Raji (cell line): ENCODE results near the gene DPP10.

Experiments
- POLR2A ChIP-seq: IDR thresholded peaks from 2 replicates; pipeline ENCODE4 v1.6.1; 2011; ENCODE audit warnings: low read depth, low read length, control low read depth; ENCODE audit not compliant: insufficient read depth

The DPP10 gene

DNA sequence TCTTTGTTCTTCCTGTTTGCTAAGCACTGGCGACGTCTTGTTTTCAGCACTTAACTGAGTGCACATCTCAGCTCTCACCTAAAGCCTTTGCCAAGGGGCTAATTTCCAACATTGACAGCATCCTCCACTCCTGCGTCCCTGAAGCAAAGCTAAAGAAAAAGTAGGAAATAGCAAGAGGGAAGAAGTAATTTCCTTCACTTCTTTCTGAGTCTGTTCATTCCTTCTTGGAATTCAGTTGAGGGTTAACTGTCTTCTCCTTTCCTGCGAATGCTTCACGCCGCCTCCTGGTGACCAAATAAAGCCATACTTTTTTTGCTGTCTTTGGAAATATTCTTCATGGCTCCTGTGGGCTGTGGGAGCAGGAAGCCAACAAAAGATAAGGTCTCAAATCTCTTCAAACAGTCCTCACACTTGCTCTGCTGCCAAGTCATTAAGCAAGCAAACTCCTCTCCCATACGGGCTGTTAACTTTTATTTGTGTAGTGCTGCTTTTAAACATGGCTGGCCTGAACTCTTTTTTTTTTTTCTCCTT, 100.9 kb downstream of the DPP10 start:
- no peak for TF ChIP-seq POLR2A

DNA sequence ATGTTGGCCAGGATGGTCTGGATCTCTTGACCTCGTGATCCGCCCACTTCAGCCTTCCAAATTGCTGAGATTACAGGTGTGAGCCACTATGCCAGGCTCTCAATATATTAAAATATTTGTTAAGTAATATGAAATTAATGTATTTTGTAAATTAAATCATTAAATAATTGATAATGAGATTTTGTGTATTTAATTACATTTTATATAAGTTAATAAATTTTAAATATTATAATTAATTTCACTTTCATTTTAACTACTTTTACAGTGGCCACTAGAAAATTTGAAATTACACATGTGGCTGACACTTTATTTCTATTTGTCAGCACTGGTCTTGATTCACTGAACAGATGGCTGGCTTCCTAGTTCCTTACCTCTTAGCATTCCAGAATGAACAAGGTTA, 102.6 kb downstream of the DPP10 start:
- TF ChIP-seq POLR2A = no peak

DNA sequence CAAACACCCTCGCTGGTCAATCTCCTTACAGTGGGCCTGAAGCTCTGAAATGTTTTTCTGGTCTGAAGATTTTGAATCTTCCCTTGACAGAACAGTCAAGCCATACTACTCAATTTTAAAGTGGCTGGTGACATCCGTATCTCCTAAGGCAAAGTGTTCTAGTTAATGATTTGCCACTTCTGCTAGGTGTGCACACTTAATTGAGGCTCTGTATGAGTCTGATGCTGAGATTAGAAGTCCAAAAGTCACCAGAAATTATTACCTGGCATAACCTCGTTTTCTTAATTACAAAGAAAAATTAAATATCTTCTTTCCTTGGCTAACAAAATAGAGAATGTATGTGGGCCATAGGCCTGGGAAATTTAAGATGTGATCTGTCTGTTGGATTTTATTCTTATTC, 104.1 kb downstream of the DPP10 start:
- no peak for TF ChIP-seq POLR2A

DNA sequence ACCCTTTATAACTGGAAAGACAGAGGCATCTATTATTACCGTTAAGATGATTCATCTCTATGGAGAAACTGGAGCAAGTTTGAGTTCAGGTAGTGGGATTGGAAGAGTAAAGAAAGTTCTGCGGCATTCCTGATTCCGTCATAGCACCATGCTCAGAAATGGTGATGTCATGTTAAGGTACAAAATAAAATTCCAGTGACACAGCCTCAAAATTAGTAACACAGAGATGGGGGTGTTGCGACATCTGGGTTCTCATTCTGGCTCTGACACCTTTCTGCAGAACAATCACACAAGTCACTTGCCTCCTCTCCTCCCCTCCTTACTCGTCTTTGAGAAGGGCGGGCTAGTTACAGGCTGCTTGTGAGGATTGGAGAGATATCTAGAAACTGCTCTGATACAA, 105.7 kb downstream of the DPP10 start:
- no peak for TF ChIP-seq POLR2A

DNA sequence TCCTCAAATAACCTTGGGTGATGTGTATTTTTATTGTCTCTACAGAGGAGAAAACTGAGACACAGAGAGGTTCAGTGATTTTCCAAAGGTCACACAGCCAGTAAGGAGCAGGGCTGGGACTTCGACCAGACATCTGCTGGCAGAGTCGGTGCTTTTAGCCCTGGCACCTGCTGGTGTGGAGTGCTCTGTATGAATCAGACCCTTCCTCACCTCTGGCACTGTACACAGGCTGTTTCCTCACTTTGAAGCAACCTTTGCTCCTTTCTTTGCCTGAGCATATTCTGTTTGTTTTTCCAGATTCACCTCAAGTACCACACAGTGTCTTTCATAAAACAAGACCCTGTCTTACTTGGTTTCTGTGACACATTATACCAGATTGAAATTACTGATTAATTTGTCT, 107.9 kb downstream of the DPP10 start:
- TF ChIP-seq POLR2A = no peak

DNA sequence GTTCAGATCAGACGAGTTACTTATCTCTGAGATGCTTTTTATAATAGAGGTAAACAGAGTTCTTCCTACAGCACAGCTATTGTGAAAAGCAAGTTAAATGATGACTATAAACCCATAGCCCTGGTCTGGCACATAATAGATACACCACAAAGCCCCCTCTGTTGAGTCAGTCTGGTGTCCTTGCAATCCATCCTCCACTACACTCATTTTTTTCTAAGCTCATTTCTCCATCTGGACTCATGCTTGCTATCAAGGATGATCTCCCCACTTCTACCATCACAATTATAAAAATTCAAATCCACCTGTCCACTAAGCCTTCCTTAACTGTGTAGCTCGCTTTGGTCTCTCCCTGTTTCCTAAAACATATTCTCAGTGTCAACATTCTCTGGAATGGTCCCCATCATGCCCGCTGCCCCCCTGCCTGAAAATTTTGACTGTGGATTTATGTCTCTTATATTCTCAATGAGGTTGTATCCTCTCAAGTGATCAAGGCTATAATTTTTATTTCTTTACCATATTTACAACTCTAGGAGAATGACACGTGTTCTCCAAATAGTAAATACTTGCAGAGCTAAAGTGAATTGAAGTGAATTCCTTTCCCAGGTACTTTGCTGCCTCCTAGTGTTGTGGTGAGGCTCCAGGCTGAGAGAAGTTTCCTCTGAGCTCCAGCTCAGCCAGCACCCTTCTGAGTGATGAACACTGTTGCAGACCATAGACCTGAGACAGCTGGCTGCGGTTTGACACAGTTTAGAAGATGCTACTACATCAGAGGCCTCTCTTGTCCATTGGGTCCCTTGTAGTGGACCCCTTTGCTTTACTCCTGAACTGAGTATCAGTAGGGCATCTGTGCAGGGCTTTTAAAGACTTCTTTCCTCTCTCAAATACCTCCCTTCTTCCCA, 108.7 kb downstream of the DPP10 start:
- TF ChIP-seq POLR2A = no peak

DNA sequence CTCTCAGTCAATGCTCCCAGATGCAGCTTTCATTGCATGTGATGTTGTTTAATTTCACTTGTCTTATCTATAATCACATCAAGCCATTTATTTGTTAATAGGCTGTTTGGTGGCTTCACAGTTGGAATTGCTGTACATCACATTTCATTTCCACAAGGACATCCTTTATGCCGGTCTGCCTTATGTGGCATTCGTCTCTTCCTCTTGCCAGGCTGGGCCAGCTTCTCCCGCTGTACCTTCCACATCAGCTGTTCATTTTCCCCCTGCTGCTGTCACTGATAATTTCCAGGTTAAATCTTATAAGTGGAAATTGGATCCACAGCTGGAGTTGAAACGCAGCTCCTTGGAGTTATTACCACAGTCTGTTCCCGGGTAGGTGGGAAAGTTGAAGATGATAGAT, 110.6 kb downstream of the DPP10 start:
- TF ChIP-seq POLR2A = no peak

DNA sequence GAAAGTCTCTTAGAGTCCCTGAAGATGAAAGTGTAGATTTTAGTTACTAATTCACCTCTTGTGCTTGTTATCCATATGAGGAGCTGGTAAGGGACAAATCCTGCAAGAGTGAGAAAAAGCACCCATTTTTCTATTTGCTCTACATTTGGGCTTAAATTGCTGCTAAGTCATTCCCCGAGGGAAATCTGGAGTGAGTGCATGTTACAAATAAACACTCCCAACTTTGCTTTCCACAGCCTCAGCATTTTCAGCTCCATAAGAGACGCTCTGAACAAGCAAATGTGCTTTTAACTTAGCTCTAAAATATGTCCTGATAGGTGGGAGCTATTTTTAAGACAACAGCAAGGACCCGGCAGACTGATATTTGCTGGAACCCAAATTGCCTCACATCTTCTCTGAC, 126.7 kb downstream of the DPP10 start:
- no peak for TF ChIP-seq POLR2A

DNA sequence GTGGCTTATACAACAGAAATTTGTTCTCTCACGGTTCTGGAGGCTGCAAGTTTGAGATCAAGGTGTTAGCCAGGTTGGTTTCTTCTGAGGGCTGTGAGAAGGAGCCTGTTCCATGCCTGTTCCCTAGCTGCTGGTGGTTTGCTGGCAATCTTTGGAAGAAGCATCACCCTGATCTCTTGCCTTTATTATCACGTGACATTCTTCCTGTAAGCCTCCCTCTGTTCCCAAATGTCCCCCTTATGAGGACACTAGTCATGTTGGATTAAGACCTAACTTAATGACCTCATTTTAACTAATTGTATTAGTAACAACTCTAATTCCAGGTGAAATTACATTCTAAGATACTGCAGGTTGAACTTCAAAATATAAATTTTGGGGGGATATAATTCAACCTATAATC, 135.2 kb downstream of the DPP10 start:
- TF ChIP-seq POLR2A = no peak

DNA sequence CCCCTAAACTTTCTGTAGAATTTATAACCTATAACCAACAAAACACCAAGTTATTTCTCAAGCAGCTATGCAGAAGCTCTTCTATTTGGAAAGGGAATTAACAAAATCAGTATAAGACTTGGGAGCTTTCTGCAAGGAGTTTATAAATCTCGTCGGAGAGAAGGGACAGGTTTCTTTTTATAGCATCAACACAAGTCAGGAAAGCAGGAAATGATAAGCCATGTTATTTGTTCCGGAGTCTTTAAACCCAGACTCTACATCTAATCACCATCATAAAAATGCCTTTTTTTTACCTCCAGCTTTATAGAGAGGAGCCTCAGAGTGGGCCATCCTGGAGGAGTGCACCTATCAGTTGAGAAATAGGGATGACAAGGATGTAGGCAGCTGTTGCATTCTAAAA, 137.1 kb downstream of the DPP10 start:
- TF ChIP-seq POLR2A = no peak

DNA sequence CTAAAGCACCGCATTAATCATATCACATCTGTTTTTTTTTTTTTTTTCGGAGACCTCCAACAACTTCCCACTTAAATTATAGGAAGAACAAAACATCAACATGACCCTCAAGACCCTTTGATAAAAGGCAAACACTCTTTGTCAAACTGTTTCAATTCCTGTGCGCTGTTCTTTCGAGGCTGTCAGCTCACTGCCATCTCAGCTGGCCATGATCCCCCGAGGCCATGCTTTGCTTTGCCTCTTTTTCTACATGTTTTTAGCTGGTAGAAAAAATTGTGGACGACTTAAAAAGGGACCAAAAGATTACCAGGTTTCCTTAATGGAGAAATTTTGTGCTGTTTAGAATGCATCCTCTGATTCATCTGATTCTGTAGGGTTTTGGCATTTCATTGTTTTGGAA, 138.2 kb downstream of the DPP10 start:
- TF ChIP-seq POLR2A = no peak

DNA sequence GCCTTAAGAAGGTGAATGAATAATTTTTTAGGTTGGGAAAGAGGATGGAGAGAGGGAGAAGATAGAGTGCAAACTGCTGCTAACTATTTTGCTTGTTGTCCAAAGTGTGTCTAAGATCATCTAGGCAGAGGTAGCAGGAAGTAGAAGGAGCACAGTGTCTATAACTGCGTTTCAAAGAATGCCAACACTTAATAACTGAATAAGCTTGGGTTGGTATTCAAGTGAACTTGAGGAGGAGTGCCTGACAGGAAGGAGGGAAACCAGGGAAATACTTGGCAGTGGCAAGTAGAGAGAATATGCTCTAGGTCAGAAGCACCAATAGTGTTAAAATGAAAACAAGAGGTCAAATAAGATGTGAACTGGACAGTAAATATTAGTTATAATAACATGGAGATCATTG, 155.9 kb downstream of the DPP10 start:
- no peak for TF ChIP-seq POLR2A

DNA sequence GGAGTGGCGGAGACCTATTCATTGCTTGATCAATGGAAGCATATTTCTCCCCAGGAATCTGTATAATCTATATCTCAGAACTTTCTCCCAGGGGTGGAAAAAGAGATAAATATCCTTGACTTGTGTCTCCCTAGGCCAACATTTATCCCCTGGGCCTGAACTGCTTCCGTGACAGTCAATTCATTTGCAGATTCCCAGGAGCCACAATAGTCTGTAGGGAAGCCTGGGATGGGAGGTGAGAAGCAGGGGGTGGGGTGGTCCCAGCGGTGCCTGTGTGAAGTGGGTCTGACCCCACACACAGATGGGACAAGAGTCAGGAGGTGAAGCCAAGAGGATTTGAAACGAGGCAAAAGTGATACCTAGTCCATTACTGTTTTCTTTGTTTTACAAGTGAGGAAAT, 166.8 kb downstream of the DPP10 start:
- no peak for TF ChIP-seq POLR2A

DNA sequence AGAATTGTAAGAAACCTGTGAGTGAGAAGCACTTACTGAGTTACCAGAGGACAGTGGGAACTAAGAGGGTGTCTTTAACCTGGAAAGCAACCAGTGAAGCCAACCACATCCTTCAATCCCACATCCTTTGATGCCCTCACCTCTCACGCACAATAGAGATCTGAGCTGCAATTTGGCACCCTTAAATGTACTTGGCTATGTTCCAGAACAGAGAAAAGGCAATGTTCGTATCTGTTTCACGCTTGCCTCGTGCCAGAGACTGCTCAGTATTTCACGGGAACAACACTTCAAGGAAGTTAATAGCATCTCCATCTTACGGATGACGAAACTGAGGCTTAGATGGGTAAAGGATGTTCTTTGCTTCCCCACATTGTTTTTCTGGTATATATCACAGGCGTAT, 167.4 kb downstream of the DPP10 start:
- TF ChIP-seq POLR2A = no peak

DNA sequence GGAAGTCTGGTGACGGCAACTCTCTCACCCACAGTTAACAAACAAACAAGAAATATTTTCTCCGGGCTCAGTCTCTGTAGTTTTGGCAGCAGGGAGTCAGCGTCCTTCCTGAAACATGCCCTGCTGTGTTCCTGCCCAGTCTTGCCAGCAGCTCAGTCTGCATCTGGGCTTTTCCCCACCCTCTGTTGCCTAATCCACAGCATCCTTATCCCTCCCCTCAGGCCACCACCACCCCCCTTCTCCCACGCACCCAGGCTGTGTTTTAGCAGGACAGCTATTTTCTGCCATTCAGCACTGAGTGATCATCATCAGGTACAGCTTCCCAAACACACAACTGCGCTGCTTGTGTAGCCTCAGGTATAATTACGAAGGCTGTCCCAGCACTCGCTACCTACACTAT, 168.2 kb downstream of the DPP10 start:
- TF ChIP-seq POLR2A = no peak

DNA sequence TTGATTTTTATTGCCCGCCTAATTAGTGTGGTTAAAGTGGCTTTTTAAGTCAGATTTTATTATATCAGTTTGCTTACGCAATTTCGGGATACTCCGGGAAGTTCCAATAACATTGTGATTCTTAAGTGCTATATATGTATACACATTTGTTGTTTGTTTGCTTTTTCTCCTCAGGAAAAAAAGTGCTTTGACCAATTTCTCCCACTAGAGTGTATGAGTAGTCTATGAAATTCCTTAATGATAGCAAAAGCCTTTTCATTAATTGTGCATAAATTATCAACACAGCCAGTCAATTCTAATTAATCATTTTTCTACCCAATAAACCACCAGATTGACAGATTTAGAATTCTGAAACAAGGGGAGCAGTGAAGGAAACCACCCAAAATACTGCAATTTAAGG, 172.2 kb downstream of the DPP10 start:
- TF ChIP-seq POLR2A = no peak

DNA sequence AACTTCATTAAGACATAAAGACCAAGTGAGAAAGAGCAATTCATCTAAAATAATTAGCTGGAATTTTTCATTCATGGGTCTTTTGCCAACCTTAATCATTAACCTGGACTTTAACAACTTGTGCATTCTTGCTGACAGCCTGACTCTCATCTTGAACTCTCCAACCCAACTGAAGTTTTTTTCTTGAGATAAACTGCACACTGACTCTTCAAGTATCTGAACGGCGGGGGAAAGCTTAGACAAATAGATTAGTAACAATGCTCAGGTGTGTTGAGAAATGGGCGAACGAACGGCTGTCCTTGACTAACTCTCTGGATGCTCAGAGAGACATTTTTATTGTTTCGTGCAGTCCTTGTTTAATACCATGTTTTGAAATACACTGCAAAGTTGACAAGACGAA, 186.0 kb downstream of the DPP10 start:
- no peak for TF ChIP-seq POLR2A

DNA sequence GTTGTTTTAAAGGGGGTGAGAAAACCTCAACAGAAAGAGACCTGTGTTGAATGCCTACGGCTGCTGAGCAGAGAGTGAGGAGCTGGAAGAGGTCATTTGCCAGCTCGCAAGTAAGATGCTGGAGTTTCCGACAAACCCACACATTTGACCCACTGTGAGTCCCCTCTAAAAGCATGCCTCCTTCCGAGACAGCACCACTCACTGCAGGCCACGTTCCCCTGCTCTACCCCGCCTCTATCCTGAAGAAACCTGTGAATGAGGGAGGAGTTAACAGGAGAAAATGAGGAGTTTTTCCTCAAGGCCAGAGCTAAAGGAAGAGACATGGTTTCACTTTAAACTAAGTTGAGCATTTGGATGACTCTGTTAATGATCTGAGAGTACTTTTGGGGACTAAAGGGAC, 188.7 kb downstream of the DPP10 start:
- TF ChIP-seq POLR2A = no peak
